Left lung (tissue), 10 donors: Measurements from ENCODE around the gene WDR1. TPM values are rescaled to one million over a fixed set of nuclear protein-coding genes. Genes with fewer than 3 reads are reported as not detected.

Experiments
- ATAC-seq: fragments of 200-7000 bp; cut with Tn5 transposase; one replicate; pipeline ENCODE4 v1.9.1; 2020; ENCODE audit warnings: moderate library complexity
- DNase-seq, 4 donors: peaks; one replicate each; pipeline ENCODE4 v3.0.0-alpha.2; 2013 to 2020
- H3K27ac ChIP-seq, 2 donors: fragments of 200-600 bp; sonication (generic) in 1 of 2; one replicate each; pipeline versions ENCODE4 v1.5.0 to v1.8.0; 2020 to 2021
- H3K27me3 ChIP-seq, 2 donors: fragments of 200-600 bp; sonication (generic) in 1 of 2; one replicate each; pipeline versions ENCODE4 v1.5.0 to v1.8.0; 2020 to 2021
- H3K36me3 ChIP-seq, 2 donors: fragments of 200-600 bp; sonication (generic) in 1 of 2; one replicate each; pipeline versions ENCODE4 v1.5.0 to v1.8.0; 2020 to 2021
- H3K4me1 ChIP-seq, 2 donors: fragments of 200-600 bp; one replicate each; pipeline ENCODE4 v1.8.0; 2021
- H3K4me3 ChIP-seq, 2 donors: fragments of 200-600 bp; sonication (generic) in 1 of 2; one replicate each; pipeline versions ENCODE4 v1.5.0 to v1.8.0; 2020 to 2021; ENCODE audit warnings: mild to moderate bottlenecking in 1 of 2
- H3K9me3 ChIP-seq, 2 donors: fragments of 200-600 bp; sonication (generic) in 1 of 2; one replicate each; pipeline versions ENCODE4 v1.5.0 to v1.8.0; 2020 to 2021
- CTCF ChIP-seq, 2 donors: fragments of 200-600 bp; sonication (generic) in 1 of 2; IDR thresholded peaks; one replicate each; pipeline versions ENCODE4 v1.5.0 to v1.8.0; 2021; ENCODE audit warnings: antibody characterized with exemption in 2 of 2
- intact Hi-C, 2 donors: fragments of 100-400 bp; cut with DNase I; formaldehyde crosslinking; loops; one replicate each; pipeline versions ENCODE4 v1.11.2 to v1.14.2; 2022
- polyA plus RNA-seq, 6 donors: library from polyadenylated mRNA; unstranded; fragments of 120-200 nt; gene quantifications; one replicate each; pipeline ENCODE4 v1.2.1, GENCODE V29; 2013; ENCODE audit not compliant: insufficient read length in 6 of 6
- total RNA-seq, 2 donors: library from RNA; stranded (reverse); fragmentation: NEBNext Ultra II Directional; extraction: Animal tissue kit (Norgen Biotek cat#: 25700); gene quantifications; one replicate each; pipeline ENCODE4 v1.2.1, GENCODE V29; 2021
- donor health status: DM: no; HTN: yes; CAD: no.
- donor health status: DM: no; HTN: no; CAD: no.

WDR1 gene
- total and polyA plus RNA-seq, 8 donors = 133 to 303 (median 157) TPM

GRCh38 chr4:10118048-10119004 is 1.7 kb upstream of the WDR1 start:
- Histone ChIP-seq H3K27ac (peak overlapping the region; percentile 98 to 99), H3K4me1 (peaks cover 20 to 40% of the 10 kb centered on the region in 2 donors), H3K36me3 (peaks cover 0 to 21% of the 10 kb centered on the region in 2 donors), H3K27me3 (no peaks in the 10 kb centered on the region), H3K4me3 (no peak overlapping the region), H3K9me3 (no peaks in the 10 kb centered on the region)
- no peak for TF ChIP-seq CTCF (IDR thresholded peaks at IDR 0.05)
- DNase-seq (no peak), ATAC-seq (no peak)
- intact Hi-C loops = no loop called here

GRCh38 chr4:10117359-10118047 is 904 bp upstream of the WDR1 start:
- Histone ChIP-seq H3K4me1 (peaks cover 20 to 44% of the 10 kb centered on the region in 2 donors), H3K4me3 (peak overlapping the region; percentile 40 to 97), H3K9me3 (no peaks in the 10 kb centered on the region), H3K27me3 (no peaks in the 10 kb centered on the region), H3K36me3 (peaks cover 0 to 29% of the 10 kb centered on the region in 2 donors), H3K27ac (peak overlapping the region; percentile 98 to 99)
- intact Hi-C loops = no loop called here
- no peak for TF ChIP-seq CTCF (IDR thresholded peaks at IDR 0.05)
- peak in 2 of 4 donors; percentile 54 to 78 for DNase-seq
- ATAC-seq = peak; percentile 5

GRCh38 chr4:10115797-10116568 is 616 bp downstream of the WDR1 start:
- Histone ChIP-seq H3K27ac (peak overlapping the region; percentile 98 to 99), H3K9me3 (no peaks in the 10 kb centered on the region), H3K4me1 (peaks cover 16 to 59% of the 10 kb centered on the region in 2 donors), H3K36me3 (peaks cover 0 to 44% of the 10 kb centered on the region in 2 donors), H3K27me3 (no peaks in the 10 kb centered on the region), H3K4me3 (peak overlapping the region; percentile 63 to 97)
- DNase-seq = peak in 2 of 4 donors; percentile 65 to 93
- intact Hi-C loops = no loop called here
- no peak for TF ChIP-seq CTCF (IDR thresholded peaks at IDR 0.05)
- peak; percentile 34 for ATAC-seq

- no peak for TF ChIP-seq CTCF (IDR thresholded peaks at IDR 0.05)
- Histone ChIP-seq H3K4me1 (peaks cover 19 to 66% of the 10 kb centered on the region in 2 donors), H3K27ac (peak overlapping the region; percentile 98 to 99), H3K9me3 (no peaks in the 10 kb centered on the region), H3K4me3 (peak overlapping the region; percentile 63 to 97), H3K27me3 (no peaks in the 10 kb centered on the region), H3K36me3 (peaks cover 0 to 51% of the 10 kb centered on the region in 2 donors)
- intact Hi-C loops = no loop called here
- DNase-seq (no peak), ATAC-seq (no peak)
These were observed 1.3 kb downstream of the WDR1 start for GRCh38 chr4:10115271-10115796.
